PC-9 (cell line): ENCODE data around the gene GAS7.

Source experiments
- CTCF ChIP-seq: fragments of 200-600 bp; sonication (generic); conservative IDR thresholded peaks from 2 replicates; pipeline ENCODE4 v1.6.1; 2017; ENCODE audit warnings: mixed run types, antibody characterized with exemption, mild to moderate bottlenecking, moderate library complexity
- EZH2 ChIP-seq: fragments of 200-600 bp; sonication (generic); IDR thresholded peaks from 2 replicates; pipeline ENCODE4 v1.8.0; 2017; ENCODE audit warnings: antibody characterized with exemption, low read depth

DNA sequence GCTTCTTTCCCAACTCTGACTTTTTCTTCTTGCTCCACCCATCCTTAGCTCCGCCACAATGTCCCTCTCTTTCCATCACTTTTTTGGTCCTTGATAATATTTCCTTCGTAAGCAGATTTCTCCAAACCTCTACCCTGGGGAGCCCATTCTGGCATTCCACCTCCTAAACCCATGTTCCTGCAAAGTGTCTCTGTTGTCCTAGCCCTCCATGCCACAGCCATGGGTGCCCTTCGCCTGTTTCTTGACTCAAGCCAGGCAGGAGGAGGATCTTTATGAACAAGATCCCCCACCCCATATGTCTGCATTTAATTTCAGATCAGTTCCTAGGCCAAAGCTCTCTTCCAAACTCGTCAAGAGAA lies 42.4 kb downstream of the GAS7 start:
- TF ChIP-seq EZH2, result no peak
- no peak for TF ChIP-seq CTCF
